HG03139 (cell line): ENCODE measurements around the gene GMEB1.
"Not testable (repeated sequence)": the region's sequence is repeated elsewhere in the genome, so short reads cannot be mapped to it uniquely, and the experiment has no call there.

Experiments
- ATAC-seq: cut with Tn5 transposase; IDR thresholded peaks from one replicate; pipeline ENCODE4 v1.9.1; 2021; ENCODE audit not compliant: unreplicated experiment

Gene GMEB1

DNA sequence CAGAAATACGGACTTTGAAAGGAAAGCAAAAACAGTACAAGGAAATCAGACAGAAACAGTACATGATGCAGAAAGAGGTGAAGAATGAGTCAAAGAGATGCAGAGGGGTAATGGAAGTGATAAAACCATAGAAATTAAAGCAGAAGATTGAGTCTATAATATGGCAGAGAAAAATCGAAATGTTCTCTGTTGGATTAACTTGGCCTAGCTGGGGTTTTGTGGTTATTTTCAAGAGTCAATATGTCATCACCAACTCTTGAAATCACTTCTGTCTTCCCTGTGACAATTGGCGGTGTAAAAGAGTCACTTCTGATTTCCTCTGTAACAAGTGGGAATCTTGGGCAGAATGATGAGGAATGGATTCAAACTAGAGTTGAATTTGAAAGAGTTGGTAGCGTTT lies 75.6 kb downstream of the GMEB1 start:
- no peak for ATAC-seq

DNA sequence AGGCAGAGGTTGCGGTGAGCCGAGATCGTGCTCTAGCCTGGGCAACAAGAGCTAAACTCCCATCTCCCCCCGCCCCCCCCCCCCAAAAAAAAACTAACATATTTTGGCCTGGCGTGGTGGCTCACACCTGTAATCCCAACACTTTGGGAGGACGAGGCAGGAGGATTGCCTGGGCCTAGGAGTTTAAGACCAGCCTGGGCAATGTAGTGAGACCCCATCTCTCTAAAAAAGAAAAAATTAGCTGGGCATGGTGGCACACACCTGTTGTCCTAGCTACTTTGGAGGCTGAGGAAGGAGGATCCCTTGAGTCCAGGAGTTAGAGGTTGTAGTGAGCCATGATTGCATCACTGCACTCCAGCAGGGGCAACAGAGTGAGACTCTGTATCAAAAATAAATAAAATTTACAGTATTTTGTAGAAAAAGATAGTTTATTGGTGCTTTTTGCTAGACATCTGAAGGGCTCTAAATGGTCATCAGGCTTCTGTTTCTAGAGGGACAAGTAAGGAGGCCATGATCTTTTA lies 77.1 kb downstream of the GMEB1 start:
- no peak for ATAC-seq

DNA sequence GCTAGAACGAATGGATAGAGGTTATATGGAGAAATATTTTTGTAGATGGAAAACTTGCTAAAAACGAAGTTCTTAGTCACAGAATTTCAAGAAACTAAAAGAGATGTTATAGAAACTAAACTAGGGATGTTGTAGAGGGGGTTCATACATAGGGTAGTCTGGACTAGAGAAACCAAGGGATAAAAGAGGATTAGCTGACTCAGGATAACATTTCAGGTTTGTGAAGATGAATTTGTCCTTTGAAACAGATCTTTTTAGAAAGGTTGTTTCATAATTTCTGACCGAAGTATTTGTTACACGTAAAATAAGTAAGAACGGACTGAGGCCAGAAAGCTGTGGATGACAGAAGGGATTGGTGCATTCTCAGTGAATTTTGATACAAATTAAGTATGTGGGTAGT lies 81.7 kb downstream of the GMEB1 start:
- ATAC-seq: no peak

DNA sequence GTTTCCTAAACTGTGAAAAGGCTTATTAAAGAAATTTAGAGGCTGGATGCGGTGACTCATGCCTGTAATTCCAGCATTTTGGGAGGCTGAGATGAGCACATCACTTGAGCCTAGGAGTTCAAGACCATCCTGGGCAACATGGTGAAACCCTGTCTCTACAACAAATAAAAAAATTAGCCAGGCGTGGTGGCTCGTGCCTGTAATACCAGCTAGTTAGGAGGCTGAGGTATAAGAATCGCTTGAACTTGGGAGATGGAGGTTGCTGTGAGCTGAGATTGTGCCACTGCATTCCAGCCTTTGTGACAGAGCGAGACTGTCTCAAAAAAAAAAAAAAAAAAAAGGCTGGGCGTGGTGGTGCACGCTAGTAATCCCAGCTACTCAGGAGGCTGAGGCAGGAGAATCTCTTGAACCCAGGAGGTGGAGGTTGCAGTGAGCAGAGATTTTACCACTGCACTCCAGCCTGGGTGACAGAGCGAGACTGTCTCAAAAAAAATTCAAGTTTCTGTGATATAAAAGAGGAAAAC lies 82.2 kb downstream of the GMEB1 start:
- not testable (repeated sequence) for ATAC-seq

- no peak for ATAC-seq
These were observed 82.9 kb downstream of the GMEB1 start for GRCh38 chr1:28751315-28752060.

GRCh38 chr1:28755701-28756100 lies 87.1 kb downstream of the GMEB1 start:
- no peak for ATAC-seq

- no peak for ATAC-seq
These were observed 88.3 kb downstream of the GMEB1 start for GRCh38 chr1:28756846-28757245.

DNA sequence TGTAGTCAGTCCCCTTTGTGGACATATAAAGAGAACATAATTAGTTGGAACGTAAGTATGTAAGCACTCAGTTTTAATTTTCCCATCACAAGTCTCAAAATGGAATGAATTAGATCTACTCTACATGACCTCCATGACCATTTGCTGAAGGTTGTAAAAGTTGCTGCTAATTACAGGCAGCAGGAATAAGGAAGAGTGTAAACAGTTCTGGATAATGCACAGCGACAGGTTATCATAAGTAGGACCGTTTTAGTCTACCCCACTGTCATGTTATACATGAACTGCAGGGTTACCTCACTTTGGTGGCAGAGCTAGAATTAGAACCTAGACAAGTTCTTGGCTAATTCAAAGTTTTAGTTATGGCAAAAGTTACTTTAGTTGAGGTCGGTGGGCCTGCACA lies 89.8 kb downstream of the GMEB1 start:
- ATAC-seq: no peak

DNA sequence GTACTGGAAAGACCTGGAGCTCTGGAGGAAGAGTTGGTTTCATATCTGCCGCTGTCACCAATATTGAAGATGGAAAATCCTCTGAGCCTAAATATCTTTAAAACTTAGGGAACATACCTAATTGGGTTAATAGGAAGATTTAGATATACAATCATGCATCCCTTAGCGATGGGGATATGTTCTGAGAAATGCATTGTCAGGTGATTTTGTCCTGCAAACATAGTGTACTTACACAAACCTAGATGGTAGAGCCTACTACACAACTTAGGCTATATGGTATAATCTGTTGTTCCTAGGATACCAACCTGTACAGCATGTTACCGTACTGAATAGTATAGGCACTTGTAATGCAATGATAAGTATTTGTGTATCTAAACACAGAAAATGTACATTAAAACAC lies 90.7 kb downstream of the GMEB1 start:
- no peak for ATAC-seq

DNA sequence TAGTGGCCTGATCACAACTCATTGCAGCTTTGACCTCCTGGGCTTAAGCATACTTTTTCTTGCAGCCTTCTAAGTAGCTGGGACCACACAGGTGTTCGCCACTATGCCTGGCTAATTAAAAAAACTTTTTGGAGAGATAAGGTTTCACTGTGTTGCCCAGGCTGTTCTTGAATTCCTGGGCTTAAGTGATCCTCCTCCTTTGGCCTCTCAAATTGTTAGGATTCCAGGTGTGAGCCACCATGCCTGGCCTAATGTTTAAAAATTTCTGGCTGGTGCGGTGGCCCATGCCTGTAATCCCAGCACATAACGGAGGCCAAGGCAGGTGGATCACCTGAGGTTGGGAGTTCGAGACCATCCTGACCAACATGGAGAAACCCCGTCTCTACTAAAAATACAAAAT lies 92.6 kb downstream of the GMEB1 start:
- ATAC-seq: no peak

GRCh38 chr1:28766532-28767183 lies 98.1 kb downstream of the GMEB1 start:
- no peak for ATAC-seq
